HepG2 (cell line): ENCODE results near the gene LGI1. TPM values are rescaled to one million over a fixed set of nuclear protein-coding genes. Genes with fewer than 3 reads are reported as not detected.

Experiments
- ATAC-seq: fragments of 200-7000 bp; cut with Tn5 transposase; 3 replicates; pipeline ENCODE4 v1.9.1; 2020; ENCODE audit warnings: mild to moderate bottlenecking, moderate library complexity
- BruUV-seq: library from RNA; stranded (reverse); fragments of 400-500 nt; replicated peaks from 2 replicates; lab custom pipeline; 2021; lab: Mats Ljungman, UMichigan
- CTCF ChIA-PET: fragments of 300-600 bp; formaldehyde crosslinking; extraction: SDS; loops from one replicate; lab custom pipeline; 2021; ENCODE audit warnings: low total read pairs, inconsistent platforms, low intra/inter-chr PET ratio; lab: Yijun Ruan, JAX
- POLR2A ChIA-PET: fragments of 350-600 bp; sonication (Branson Sonifier 250); formaldehyde crosslinking; loops from one replicate; lab custom pipeline; 2020; ENCODE audit warnings: antibody characterized with exemption, inconsistent platforms; lab: Yijun Ruan, JAX
- DNase-seq: peaks from one replicate; pipeline ENCODE4 v3.0.0-alpha.2; 2015; ENCODE audit warnings: low spot score
- FAIRE-seq: peaks from 3 replicates; lab custom pipeline; 2011; peaks lifted over from hg19 to GRCh38; lab: Jason Lieb, UNC
- H2AFZ ChIP-seq: one replicate; pipeline ENCODE4 v1.6.1; 2011; ENCODE audit warnings: low read length, inconsistent platforms
- H3K27ac ChIP-seq: fragments of 300-600 bp; 3 replicates; pipeline ENCODE4 v1.8.0; 2011; ENCODE audit warnings: mixed run types, mild to moderate bottlenecking, mixed read lengths, low read length, inconsistent platforms; ENCODE audit not compliant: insufficient read depth; ENCODE audit errors: extremely low read length
- H3K27me3 ChIP-seq, 2 experiments: fragments of 200-600 bp in 1 of 2; 2 replicates in 1 of 2; 3 replicates in 1 of 2; pipeline versions ENCODE4 v1.6.0 to v1.8.0; 2011; ENCODE audit warnings: low read length in 2 of 2, mild to moderate bottlenecking in 2 of 2, moderate library complexity in 2 of 2, inconsistent platforms in 1 of 2; ENCODE audit not compliant: insufficient read depth in 2 of 2, control insufficient read depth in 1 of 2
- H3K36me3 ChIP-seq, 2 experiments: fragments of 200-600 bp in 1 of 2; replicated peaks in 1 of 2; 2 replicates in 1 of 2; 3 replicates in 1 of 2; pipeline versions ENCODE4 v1.5.1 to v1.8.0; 2011; ENCODE audit warnings: low read length in 2 of 2, inconsistent platforms in 1 of 2; ENCODE audit not compliant: insufficient read depth in 2 of 2, control insufficient read depth in 1 of 2
- H3K4me1 ChIP-seq: 2 replicates; pipeline ENCODE4 v1.5.1; 2012; ENCODE audit warnings: low read length, inconsistent platforms; ENCODE audit not compliant: insufficient read depth
- H3K4me2 ChIP-seq: 2 replicates; pipeline ENCODE4 v1.6.0; 2011; ENCODE audit warnings: low read depth, low read length, inconsistent platforms
- H3K4me3 ChIP-seq, 3 experiments: fragments of 200-600 bp in 1 of 3; sonication (generic), shearing (Covaris generic) in 1 of 3; replicated peaks in 1 of 3; 2 replicates each; pipeline ENCODE4 v1.5.1; 2011 to 2016; ENCODE audit warnings: low read length in 3 of 3, inconsistent platforms in 2 of 3, low read depth in 2 of 3, mild to moderate bottlenecking in 2 of 3, control low read depth in 1 of 3, mixed read lengths in 1 of 3; ENCODE audit not compliant: insufficient read depth in 1 of 3
- H3K79me2 ChIP-seq: one replicate; pipeline ENCODE4 v1.6.1; 2011; ENCODE audit warnings: low read length, inconsistent platforms; ENCODE audit not compliant: insufficient read depth
- H3K9ac ChIP-seq: 2 replicates; pipeline ENCODE4 v1.6.0; 2011; ENCODE audit warnings: mild to moderate bottlenecking, low read depth, low read length, inconsistent platforms; ENCODE audit not compliant: insufficient read depth
- H3K9me3 ChIP-seq: 2 replicates; pipeline ENCODE4 v1.5.1; 2012; ENCODE audit warnings: mild to moderate bottlenecking, low read length
- H4K20me1 ChIP-seq: 2 replicates; pipeline ENCODE4 v1.6.0; 2011; ENCODE audit warnings: inconsistent platforms, mild to moderate bottlenecking, low read length, moderate library complexity; ENCODE audit not compliant: insufficient read depth
- ATF7 ChIP-seq, 2 experiments: fragments of 450-650 bp in 1 of 2; sonication (generic) in 1 of 2; formaldehyde crosslinking in 1 of 2; IDR thresholded peaks; 2 replicates each; pipeline versions ENCODE4 v1.4.0 to v1.6.1; 2016 to 2020; ENCODE audit warnings: antibody characterized with exemption in 1 of 2, mild to moderate bottlenecking in 1 of 2, missing genetic modification reagents in 1 of 2
- ATF7-NPFF ChIP-seq: sonication (generic); formaldehyde crosslinking; IDR thresholded peaks from 2 replicates; pipeline ENCODE4 v1.8.1; 2023; ENCODE audit warnings: mild to moderate bottlenecking, low read depth, missing genetic modification reagents, moderate library complexity
- PHF8 ChIP-seq: sonication (generic); formaldehyde crosslinking; IDR thresholded peaks from 2 replicates; pipeline ENCODE4 v1.5.0; 2020; ENCODE audit warnings: missing genetic modification reagents
- SRSF9 ChIP-seq: fragments of 200-400 bp; formaldehyde crosslinking; IDR thresholded peaks from 2 replicates; pipeline ENCODE4 v1.6.1; 2018; ENCODE audit warnings: borderline replicate concordance, mild to moderate bottlenecking, low read depth, low read length; ENCODE audit not compliant: insufficient read depth, poor library complexity, severe bottlenecking
- ZNF136 ChIP-seq: sonication (generic); formaldehyde crosslinking; IDR thresholded peaks from 2 replicates; pipeline ENCODE4 v1.8.1; 2022; ENCODE audit warnings: low read depth, mild to moderate bottlenecking, moderate library complexity, missing genetic modification reagents
- ZNF318 ChIP-seq: sonication (generic); formaldehyde crosslinking; IDR thresholded peaks from 2 replicates; pipeline ENCODE4 v1.4.0; 2020; ENCODE audit warnings: mild to moderate bottlenecking, missing genetic modification reagents
- WGBS: methylation state at CpG from one replicate; pipeline ENCODE4 v1.1.6; 2017; ENCODE audit warnings: low lambda C conversion rate; 5-methylcytosine and 5-hydroxymethylcytosine counted together
- in situ Hi-C: cut with HindIII; loops from 2 replicates; pipeline ENCODE4 v1.10.0; 2017; ENCODE audit warnings: low pct_unique_long_range_greater_than_20kb; ENCODE audit not compliant: extremely low pct_ligation_motif_present
- intact Hi-C: fragments of 100-400 bp; cut with micrococcal nuclease; formaldehyde crosslinking; loops from one replicate; pipeline ENCODE4 v1.10.0; 2022; ENCODE audit not compliant: unreplicated experiment
- polyA plus RNA-seq, 8 experiments: library from polyadenylated mRNA; depleted of rRNA in 3 of 8; stranded (reverse) in 7 of 8; unstranded in 1 of 8; fragments of >200 nt; fragmentation: Illumina TruSeq in 4 of 8; extraction: Trizol in 4 of 8; gene quantifications; 2 replicates each; pipeline versions ENCODE4 v1.2.1 to v1.2.3, GENCODE V29; 2011 to 2016; ENCODE audit warnings: low read depth in 4 of 8, missing spikeins in 1 of 8, mixed read lengths in 1 of 8; ENCODE audit not compliant: insufficient read depth in 1 of 8
- total RNA-seq, 5 experiments: library from RNA; depleted of rRNA; stranded (reverse); fragments of >200 nt; fragmentation: Illumina TruSeq; extraction: Trizol; gene quantifications; 2 replicates each; pipeline ENCODE4 v1.2.3, GENCODE V29; 2016; ENCODE audit warnings: low read depth in 1 of 5
- TF ChIP-seq, protein P1 (sequence below): sonication (generic); formaldehyde crosslinking; IDR thresholded peaks from 2 replicates; pipeline ENCODE4 v1.8.0; 2023; ENCODE audit warnings: mild to moderate bottlenecking, missing genetic modification reagents

Gene LGI1
- total and polyA plus RNA-seq, 2 of the 13 experiments (the other 11 are each of a cell fraction or from before 2014, with no cell fraction given) = not detected

GRCh38 chr10:93767724-93768399 lies 10.1 kb downstream of the LGI1 start:
- H3K4me1 ChIP-seq = no peaks in the 10 kb centered on the region; the same call in 1 of the 2 replicates
- H3K27ac ChIP-seq = no peak overlapping the region
- no peak overlapping the region for H2AFZ ChIP-seq
- TF ChIP-seq PHF8 (CRISPR knock-in tag) (no peak), ATF7 (IDR thresholded peaks at IDR 0.05) (no peak), ATF7 (CRISPR knock-in tag; IDR thresholded peaks at IDR 0.05) (no peak)
- BruUV-seq = no TSS peak
- no peak overlapping the region for H3K4me3 ChIP-seq
- intact Hi-C loops = no loop called here
- WGBS = 12% methylated on average over 5 of the region's 5 CpGs
- H3K27me3 ChIP-seq = peaks cover 1 to 5% of the 10 kb centered on the region in 2 experiments; a peak in 2 of 5 replicates
- H3K9ac ChIP-seq = no peak overlapping the region
- H3K9me3 ChIP-seq = no peaks in the 10 kb centered on the region
- ChIA-PET CTCF (no interaction called here), POLR2A (no interaction called here)
- H4K20me1 ChIP-seq = no peaks in the 10 kb centered on the region
- DNase-seq = no peak
- no peak for ATAC-seq
- no peak overlapping the region for H3K4me2 ChIP-seq
- in situ Hi-C loops = no loop called here
- H3K36me3 ChIP-seq = no peaks in the 10 kb centered on the region
- no peaks in the 10 kb centered on the region for H3K79me2 ChIP-seq
- no peak for FAIRE-seq

- FAIRE-seq (no peak), ATAC-seq (no peak), DNase-seq (no peak)
- Histone ChIP-seq H3K27me3 (peaks cover 0 to 5% of the 10 kb centered on the region in 2 experiments; a peak in 1 of 5 replicates), H3K36me3 (no peaks in the 10 kb centered on the region), H3K4me3 (no peak overlapping the region), H3K9me3 (no peaks in the 10 kb centered on the region), H3K79me2 (no peaks in the 10 kb centered on the region), H2AFZ (no peak overlapping the region), H4K20me1 (no peaks in the 10 kb centered on the region), H3K4me2 (no peak overlapping the region), H3K9ac (no peak overlapping the region), H3K27ac (no peak overlapping the region), H3K4me1 (no peaks in the 10 kb centered on the region; the same call in 1 of the 2 replicates)
- ChIA-PET CTCF (no interaction called here), POLR2A (no interaction called here)
- no TSS peak for BruUV-seq
- intact Hi-C loops = no loop called here
- in situ Hi-C loops = no loop called here
- TF ChIP-seq SRSF9 (no peak), ZNF318 (no peak), ATF7-NPFF (CRISPR knock-in tag) (no peak), ZNF136 (CRISPR knock-in tag) (no peak)
- TF ChIP-seq, protein P1, sequence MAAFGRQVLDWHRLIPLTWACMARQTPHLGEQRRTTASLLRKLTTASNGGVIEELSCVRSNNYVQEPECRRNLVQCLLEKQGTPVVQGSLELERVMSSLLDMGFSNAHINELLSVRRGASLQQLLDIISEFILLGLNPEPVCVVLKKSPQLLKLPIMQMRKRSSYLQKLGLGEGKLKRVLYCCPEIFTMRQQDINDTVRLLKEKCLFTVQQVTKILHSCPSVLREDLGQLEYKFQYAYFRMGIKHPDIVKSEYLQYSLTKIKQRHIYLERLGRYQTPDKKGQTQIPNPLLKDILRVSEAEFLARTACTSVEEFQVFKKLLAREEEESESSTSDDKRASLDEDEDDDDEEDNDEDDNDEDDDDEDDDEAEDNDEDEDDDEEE (CRISPR knock-in tag) = no peak
Measured at GRCh38 chr10:93768892-93769291, 11.2 kb downstream of the LGI1 start.
